Brain microvascular endothelial cell (primary cell): ENCODE results near the gene GNA15.

Experiments
- DNase-seq: peaks from one replicate; pipeline ENCODE4 v3.0.0-alpha.2; 2020
- H3K27ac ChIP-seq: fragments of 250-450 bp; sonication (Bioruptor Pico); 2 replicates; pipeline ENCODE4 v1.5.1; 2020; ENCODE audit warnings: mild to moderate bottlenecking, moderate library complexity
- H3K27me3 ChIP-seq: fragments of 250-450 bp; sonication (Bioruptor Pico); replicated peaks from 2 replicates; pipeline ENCODE4 v1.5.1; 2020; ENCODE audit warnings: mild to moderate bottlenecking
- H3K36me3 ChIP-seq: fragments of 250-450 bp; sonication (Bioruptor Pico); replicated peaks from 2 replicates; pipeline ENCODE4 v1.5.1; 2020; ENCODE audit warnings: mild to moderate bottlenecking
- H3K4me3 ChIP-seq: 2 replicates; pipeline ENCODE4 v1.5.1; 2011; ENCODE audit warnings: low read depth, mild to moderate bottlenecking, control low read depth, low read length, moderate library complexity
- in situ Hi-C: cut with HindIII; loops from 2 replicates; pipeline ENCODE4 v1.10.0; 2017; ENCODE audit warnings: low sequenced_read_pairs, low pct_ligation_motif_present
- TF ChIP-seq, protein P1 (sequence below): IDR thresholded peaks from 2 replicates; pipeline ENCODE4 v1.5.1; 2011; ENCODE audit warnings: low read depth, mild to moderate bottlenecking, moderate library complexity, low read length, control low read depth, inconsistent platforms; ENCODE audit errors: missing control alignments

The GNA15 gene

GRCh38 chr19:3175781-3176714, 40.2 kb downstream of the GNA15 start:
- no peak for DNase-seq
- no peak overlapping the region for H3K4me3 ChIP-seq
- H3K36me3 ChIP-seq: no peaks in the 10 kb centered on the region
- H3K27me3 ChIP-seq: no peaks in the 10 kb centered on the region
- TF ChIP-seq, protein P1, sequence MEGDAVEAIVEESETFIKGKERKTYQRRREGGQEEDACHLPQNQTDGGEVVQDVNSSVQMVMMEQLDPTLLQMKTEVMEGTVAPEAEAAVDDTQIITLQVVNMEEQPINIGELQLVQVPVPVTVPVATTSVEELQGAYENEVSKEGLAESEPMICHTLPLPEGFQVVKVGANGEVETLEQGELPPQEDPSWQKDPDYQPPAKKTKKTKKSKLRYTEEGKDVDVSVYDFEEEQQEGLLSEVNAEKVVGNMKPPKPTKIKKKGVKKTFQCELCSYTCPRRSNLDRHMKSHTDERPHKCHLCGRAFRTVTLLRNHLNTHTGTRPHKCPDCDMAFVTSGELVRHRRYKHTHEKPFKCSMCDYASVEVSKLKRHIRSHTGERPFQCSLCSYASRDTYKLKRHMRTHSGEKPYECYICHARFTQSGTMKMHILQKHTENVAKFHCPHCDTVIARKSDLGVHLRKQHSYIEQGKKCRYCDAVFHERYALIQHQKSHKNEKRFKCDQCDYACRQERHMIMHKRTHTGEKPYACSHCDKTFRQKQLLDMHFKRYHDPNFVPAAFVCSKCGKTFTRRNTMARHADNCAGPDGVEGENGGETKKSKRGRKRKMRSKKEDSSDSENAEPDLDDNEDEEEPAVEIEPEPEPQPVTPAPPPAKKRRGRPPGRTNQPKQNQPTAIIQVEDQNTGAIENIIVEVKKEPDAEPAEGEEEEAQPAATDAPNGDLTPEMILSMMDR: no peak
- no peak overlapping the region for H3K27ac ChIP-seq
- in situ Hi-C loops: no loop called here

- in situ Hi-C loops: no loop called here
- H3K27ac ChIP-seq: no peak overlapping the region
- no peak for DNase-seq
- H3K27me3 ChIP-seq: no peaks in the 10 kb centered on the region
- no peaks in the 10 kb centered on the region for H3K36me3 ChIP-seq
- no peak overlapping the region for H3K4me3 ChIP-seq
- TF ChIP-seq, protein P1: no peak
Observed at GRCh38 chr19:3176715-3177501, 41.1 kb downstream of the GNA15 start.

- no peak for DNase-seq
- Histone ChIP-seq H3K27ac (no peak within 1 kb of the TSS), H3K4me3 (no peak within 1 kb of the TSS), H3K27me3 (no peaks in the 10 kb centered on the region), H3K36me3 (no peaks in the 10 kb centered on the region)
- in situ Hi-C loops: no loop called here
- TF ChIP-seq, protein P1: no peak
Observed at GRCh38 chr19:3178377-3178972, 42.6 kb downstream of the GNA15 start, which contains the start of gene S1PR4. TSS of gene S1PR4 (plus strand) at chr19:3178769. CDS start at chr19:3178793, 24 bp downstream.

DNA sequence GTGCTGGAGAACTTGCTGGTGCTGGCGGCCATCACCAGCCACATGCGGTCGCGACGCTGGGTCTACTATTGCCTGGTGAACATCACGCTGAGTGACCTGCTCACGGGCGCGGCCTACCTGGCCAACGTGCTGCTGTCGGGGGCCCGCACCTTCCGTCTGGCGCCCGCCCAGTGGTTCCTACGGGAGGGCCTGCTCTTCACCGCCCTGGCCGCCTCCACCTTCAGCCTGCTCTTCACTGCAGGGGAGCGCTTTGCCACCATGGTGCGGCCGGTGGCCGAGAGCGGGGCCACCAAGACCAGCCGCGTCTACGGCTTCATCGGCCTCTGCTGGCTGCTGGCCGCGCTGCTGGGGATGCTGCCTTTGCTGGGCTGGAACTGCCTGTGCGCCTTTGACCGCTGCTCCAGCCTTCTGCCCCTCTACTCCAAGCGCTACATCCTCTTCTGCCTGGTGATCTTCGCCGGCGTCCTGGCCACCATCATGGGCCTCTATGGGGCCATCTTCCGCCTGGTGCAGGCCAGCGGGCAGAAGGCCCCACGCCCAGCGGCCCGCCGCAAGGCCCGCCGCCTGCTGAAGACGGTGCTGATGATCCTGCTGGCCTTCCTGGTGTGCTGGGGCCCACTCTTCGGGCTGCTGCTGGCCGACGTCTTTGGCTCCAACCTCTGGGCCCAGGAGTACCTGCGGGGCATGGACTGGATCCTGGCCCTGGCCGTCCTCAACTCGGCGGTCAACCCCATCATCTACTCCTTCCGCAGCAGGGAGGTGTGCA, 43.3 kb downstream of the GNA15 start:
- TF ChIP-seq, protein P1: no peak
- Histone ChIP-seq H3K27me3 (no peaks in the 10 kb centered on the region), H3K4me3 (no peak overlapping the region), H3K27ac (no peak overlapping the region), H3K36me3 (no peaks in the 10 kb centered on the region)
- in situ Hi-C loops: no loop called here
- no peak for DNase-seq

DNA sequence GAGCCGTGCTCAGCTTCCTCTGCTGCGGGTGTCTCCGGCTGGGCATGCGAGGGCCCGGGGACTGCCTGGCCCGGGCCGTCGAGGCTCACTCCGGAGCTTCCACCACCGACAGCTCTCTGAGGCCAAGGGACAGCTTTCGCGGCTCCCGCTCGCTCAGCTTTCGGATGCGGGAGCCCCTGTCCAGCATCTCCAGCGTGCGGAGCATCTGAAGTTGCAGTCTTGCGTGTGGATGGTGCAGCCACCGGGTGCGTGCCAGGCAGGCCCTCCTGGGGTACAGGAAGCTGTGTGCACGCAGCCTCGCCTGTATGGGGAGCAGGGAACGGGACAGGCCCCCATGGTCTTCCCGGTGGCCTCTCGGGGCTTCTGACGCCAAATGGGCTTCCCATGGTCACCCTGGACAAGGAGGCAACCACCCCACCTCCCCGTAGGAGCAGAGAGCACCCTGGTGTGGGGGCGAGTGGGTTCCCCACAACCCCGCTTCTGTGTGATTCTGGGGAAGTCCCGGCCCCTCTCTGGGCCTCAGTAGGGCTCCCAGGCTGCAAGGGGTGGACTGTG, 44.0 kb downstream of the GNA15 start:
- in situ Hi-C loops: no loop called here
- Histone ChIP-seq H3K27ac (no peak overlapping the region), H3K27me3 (no peaks in the 10 kb centered on the region), H3K4me3 (no peak overlapping the region), H3K36me3 (no peaks in the 10 kb centered on the region)
- TF ChIP-seq, protein P1: no peak
- no peak for DNase-seq
